Lower leg skin (tissue), 3 donors: ENCODE measurements around the gene HCAR3.
"Not testable (repeated sequence)": the region's sequence is repeated elsewhere in the genome, so short reads cannot be mapped to it uniquely, and the experiment has no call there.

ENCODE experiments used
- CTCF ChIP-seq, 3 donors: fragments of 450-650 bp; IDR thresholded peaks; one replicate each; pipeline ENCODE4 v1.5.1; 2016; ENCODE audit warnings: antibody characterized with exemption in 3 of 3, mild to moderate bottlenecking in 3 of 3, moderate library complexity in 2 of 3
- POLR2A ChIP-seq, 2 donors: fragments of 450-650 bp; IDR thresholded peaks; one replicate each; pipeline ENCODE4 v1.6.1; 2016 to 2017; ENCODE audit warnings: antibody characterized with exemption in 2 of 2, mild to moderate bottlenecking in 1 of 2, moderate library complexity in 1 of 2

- not testable (repeated sequence) for TF ChIP-seq CTCF, POLR2A (IDR thresholded peaks at IDR 0.05)
Observed at GRCh38 chr12:122715211-122715610, 1.4 kb downstream of the HCAR3 start.
